ENCODE measurements around the gene C1orf21.
"Not testable (repeated sequence)": the region's sequence is repeated elsewhere in the genome, so short reads cannot be mapped to it uniquely, and the experiment has no call there.

The C1orf21 gene, protein sequence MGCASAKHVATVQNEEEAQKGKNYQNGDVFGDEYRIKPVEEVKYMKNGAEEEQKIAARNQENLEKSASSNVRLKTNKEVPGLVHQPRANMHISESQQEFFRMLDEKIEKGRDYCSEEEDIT

GRCh38 chr1:184386312-184387068, at the start of gene C1orf21:
TSS of gene C1orf21 (plus strand) at chr1:184387029. CDS start at chr1:184477510, 90,481 bp downstream.
- ChIA-PET CTCF (interaction anchor here (1.0 to 1.3 kb wide), 2 partner anchors 8 to 277 kb away, joined by 4 to 6 read pairs; no protein-coding TSS in a partner anchor), POLR2A (no interaction called here)
- TF ChIP-seq, protein P1, sequence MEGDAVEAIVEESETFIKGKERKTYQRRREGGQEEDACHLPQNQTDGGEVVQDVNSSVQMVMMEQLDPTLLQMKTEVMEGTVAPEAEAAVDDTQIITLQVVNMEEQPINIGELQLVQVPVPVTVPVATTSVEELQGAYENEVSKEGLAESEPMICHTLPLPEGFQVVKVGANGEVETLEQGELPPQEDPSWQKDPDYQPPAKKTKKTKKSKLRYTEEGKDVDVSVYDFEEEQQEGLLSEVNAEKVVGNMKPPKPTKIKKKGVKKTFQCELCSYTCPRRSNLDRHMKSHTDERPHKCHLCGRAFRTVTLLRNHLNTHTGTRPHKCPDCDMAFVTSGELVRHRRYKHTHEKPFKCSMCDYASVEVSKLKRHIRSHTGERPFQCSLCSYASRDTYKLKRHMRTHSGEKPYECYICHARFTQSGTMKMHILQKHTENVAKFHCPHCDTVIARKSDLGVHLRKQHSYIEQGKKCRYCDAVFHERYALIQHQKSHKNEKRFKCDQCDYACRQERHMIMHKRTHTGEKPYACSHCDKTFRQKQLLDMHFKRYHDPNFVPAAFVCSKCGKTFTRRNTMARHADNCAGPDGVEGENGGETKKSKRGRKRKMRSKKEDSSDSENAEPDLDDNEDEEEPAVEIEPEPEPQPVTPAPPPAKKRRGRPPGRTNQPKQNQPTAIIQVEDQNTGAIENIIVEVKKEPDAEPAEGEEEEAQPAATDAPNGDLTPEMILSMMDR (IDR thresholded peaks at IDR 0.05; ENCODE audit: control extremely low read depth, extremely low read depth, low read depth, missing control alignments), result no peak
- DNase-seq (ENCODE audit: extremely low spot score), result peak; percentile 86

- POLR2A ChIA-PET; CTCF ChIA-PET; DNase-seq (ENCODE audit: extremely low spot score): not testable (repeated sequence)
Observed at GRCh38 chr1:184337865-184338264, 49.0 kb upstream of the C1orf21 start.

DNA sequence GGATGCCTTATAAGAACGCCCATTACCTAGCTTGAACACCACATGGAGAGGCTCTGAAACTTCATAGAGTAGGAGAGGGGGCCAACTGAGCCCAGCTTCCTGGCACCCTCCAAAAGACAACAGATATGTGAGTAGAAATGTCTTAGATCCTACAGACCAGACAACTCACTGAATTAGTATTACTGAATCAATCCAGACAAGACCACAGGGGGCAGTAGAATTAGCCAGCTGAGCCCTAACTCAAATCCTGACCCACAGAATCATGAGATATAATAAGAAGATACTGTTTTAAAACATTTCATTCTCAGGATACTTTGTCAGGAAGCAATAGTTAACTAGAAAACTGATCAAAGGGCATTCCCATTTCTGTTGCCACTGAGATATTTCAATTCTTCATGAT, 45.8 kb upstream of the C1orf21 start:
- POLR2A ChIA-PET, result no interaction called here
- TF ChIP-seq, protein P1 (IDR thresholded peaks at IDR 0.05; ENCODE audit: control extremely low read depth, extremely low read depth, low read depth, missing control alignments), result no peak
- no peak for DNase-seq (ENCODE audit: extremely low spot score)
- CTCF ChIA-PET, result no interaction called here

GRCh38 chr1:184350573-184350972, 36.3 kb upstream of the C1orf21 start:
- ChIA-PET POLR2A (no interaction called here), CTCF (no interaction called here)
- TF ChIP-seq, protein P1 (IDR thresholded peaks at IDR 0.05; ENCODE audit: control extremely low read depth, extremely low read depth, low read depth, missing control alignments), result no peak
- DNase-seq (ENCODE audit: extremely low spot score), result no peak

DNA sequence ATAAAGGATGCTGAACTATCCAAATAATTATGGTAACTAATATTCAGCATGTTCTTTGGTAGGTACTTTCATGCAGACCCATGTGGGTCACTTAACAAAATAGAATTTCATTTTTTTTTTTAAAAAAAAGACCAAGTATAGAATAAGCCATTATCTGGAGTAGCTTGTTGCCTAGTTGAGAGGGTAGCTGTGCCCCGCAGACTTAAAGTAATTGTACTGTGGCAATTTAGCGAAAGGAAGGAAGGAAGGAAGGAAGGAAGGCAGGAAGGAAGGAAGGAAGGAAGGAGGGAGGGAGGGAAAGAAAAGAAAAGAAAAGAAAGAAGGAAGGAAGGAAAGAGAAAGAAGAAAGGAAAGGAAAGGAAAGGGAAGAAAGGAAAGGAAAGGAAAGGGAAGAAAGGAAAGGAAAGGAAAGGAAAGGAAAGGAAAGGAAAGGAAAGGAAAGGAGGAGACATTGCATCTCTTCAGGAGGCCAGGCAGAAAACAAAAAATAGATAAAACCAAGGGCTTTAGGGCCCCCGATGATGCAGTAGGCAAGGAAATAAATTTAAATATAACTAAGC, 35.3 kb upstream of the C1orf21 start:
- ChIA-PET POLR2A (no interaction called here), CTCF (no interaction called here)
- TF ChIP-seq, protein P1 (IDR thresholded peaks at IDR 0.05; ENCODE audit: control extremely low read depth, extremely low read depth, low read depth, missing control alignments), result no peak
- DNase-seq (ENCODE audit: extremely low spot score), result no peak

- TF ChIP-seq, protein P1 (IDR thresholded peaks at IDR 0.05; ENCODE audit: control extremely low read depth, extremely low read depth, low read depth, missing control alignments), result no peak
- no peak for DNase-seq (ENCODE audit: extremely low spot score)
- CTCF ChIA-PET, result no interaction called here
- POLR2A ChIA-PET, result no interaction called here
Observed at GRCh38 chr1:184352776-184353175, 34.1 kb upstream of the C1orf21 start.

GRCh38 chr1:184354719-184355118, 32.1 kb upstream of the C1orf21 start:
- DNase-seq (ENCODE audit: extremely low spot score), result no peak
- TF ChIP-seq, protein P1 (IDR thresholded peaks at IDR 0.05; ENCODE audit: control extremely low read depth, extremely low read depth, low read depth, missing control alignments), result no peak
- ChIA-PET CTCF (interaction anchor here (1.5 kb wide), 1 partner anchor 9 kb away, joined by 3 read pairs; no protein-coding TSS in a partner anchor), POLR2A (no interaction called here)
